Right lobe of liver (tissue), 4 donors: ENCODE measurements around the gene ALDH8A1.

Experiments
- CTCF ChIP-seq, 4 donors: fragments of 200-600 bp in 3 of 4; fragments of 450-650 bp in 1 of 4; IDR thresholded peaks; one replicate each; pipeline versions ENCODE4 v1.5.1 to v1.8.0; 2016 to 2022; ENCODE audit warnings: antibody characterized with exemption in 4 of 4, mild to moderate bottlenecking in 2 of 4
- POLR2A ChIP-seq: fragments of 450-650 bp; IDR thresholded peaks from one replicate; pipeline ENCODE4 v1.6.1; 2017; ENCODE audit warnings: antibody characterized with exemption, mild to moderate bottlenecking
- donor health status: DM: no; HTN: no; CAD: no.
- donor health status: DM: no; HTN: no; CAD: no.
- donor health status: DM: no; HTN: yes; CAD: no.

GRCh38 chr6:134875367-134875766 lies 74.5 kb downstream of the ALDH8A1 start:
- TF ChIP-seq CTCF (IDR thresholded peaks at IDR 0.05) (no peak), POLR2A (no peak)
